HepG2 (cell line): Measurements from ENCODE around the gene ISG20L2. TPM values are rescaled to one million over a fixed set of nuclear protein-coding genes. Genes with fewer than 3 reads are reported as not detected.

Experiments
- ATF7 ChIP-seq, 2 experiments: fragments of 450-650 bp in 1 of 2; sonication (generic) in 1 of 2; formaldehyde crosslinking in 1 of 2; IDR thresholded peaks; 2 replicates each; pipeline versions ENCODE4 v1.4.0 to v1.6.1; 2016 to 2020; ENCODE audit warnings: antibody characterized with exemption in 1 of 2, mild to moderate bottlenecking in 1 of 2, missing genetic modification reagents in 1 of 2
- ATRX ChIP-seq: sonication (generic); formaldehyde crosslinking; IDR thresholded peaks from 2 replicates; pipeline ENCODE4 v1.4.0; 2020; ENCODE audit warnings: missing genetic modification reagents, borderline replicate concordance
- ETV5 ChIP-seq: IDR thresholded peaks from 2 replicates; pipeline ENCODE4 v1.6.1; 2018; ENCODE audit warnings: missing biosample characterization, missing genetic modification reagents, inconsistent platforms, borderline replicate concordance
- FOXC1 ChIP-seq: sonication (generic); formaldehyde crosslinking; IDR thresholded peaks from 2 replicates; pipeline ENCODE4 v1.8.0; 2022; ENCODE audit warnings: mild to moderate bottlenecking, missing genetic modification reagents, borderline replicate concordance
- HDAC1 ChIP-seq: sonication (generic); formaldehyde crosslinking; IDR thresholded peaks from 2 replicates; pipeline ENCODE4 v1.5.1; 2020; ENCODE audit warnings: mild to moderate bottlenecking, missing genetic modification reagents
- HMG20B ChIP-seq: conservative IDR thresholded peaks from 2 replicates; pipeline ENCODE4 v1.6.1; 2016; ENCODE audit warnings: missing genetic modification reagents, missing compliant biosample characterization
- HOMEZ ChIP-seq: IDR thresholded peaks from 2 replicates; pipeline ENCODE4 v1.6.1; 2016; ENCODE audit warnings: low read depth
- KAT8 ChIP-seq: IDR thresholded peaks from 2 replicates; pipeline ENCODE4 v1.6.1; 2016; ENCODE audit warnings: missing genetic modification reagents, missing compliant biosample characterization
- KLF6 ChIP-seq: IDR thresholded peaks from 2 replicates; pipeline ENCODE4 v1.8.0; 2016; ENCODE audit warnings: missing biosample characterization, missing genetic modification reagents
- POLR2G ChIP-seq: fragments of 200-400 bp; formaldehyde crosslinking; IDR thresholded peaks from 2 replicates; pipeline ENCODE4 v1.6.1; 2018; ENCODE audit warnings: mild to moderate bottlenecking, low read depth, low read length, moderate library complexity
- SIN3B ChIP-seq: fragments of 150-350 bp; IDR thresholded peaks from 2 replicates; pipeline ENCODE4 v1.6.1; 2014; ENCODE audit warnings: low read length
- TAF1 ChIP-seq: sonication (generic); formaldehyde crosslinking; IDR thresholded peaks from 2 replicates; pipeline ENCODE4 v1.4.0; 2020; ENCODE audit warnings: missing genetic modification reagents
- TBX3 ChIP-seq: fragments of 450-650 bp; IDR thresholded peaks from 2 replicates; pipeline ENCODE4 v1.6.1; 2017; ENCODE audit warnings: antibody characterized with exemption, mild to moderate bottlenecking, inconsistent platforms, borderline replicate concordance
- TCF7L2 ChIP-seq: IDR thresholded peaks from 2 replicates; pipeline ENCODE4 v1.6.1; 2011; ENCODE audit warnings: mild to moderate bottlenecking, low read depth, low read length, moderate library complexity
- UBTF ChIP-seq: sonication (generic); formaldehyde crosslinking; IDR thresholded peaks from 2 replicates; pipeline ENCODE4 v1.4.0; 2020; ENCODE audit warnings: mild to moderate bottlenecking, missing genetic modification reagents
- ZBTB8A ChIP-seq: sonication (generic); formaldehyde crosslinking; IDR thresholded peaks from 2 replicates; pipeline ENCODE4 v1.4.0; 2020; ENCODE audit warnings: mild to moderate bottlenecking, low read depth, missing genetic modification reagents, borderline replicate concordance
- ZFP37 ChIP-seq: sonication (generic); formaldehyde crosslinking; IDR thresholded peaks from 2 replicates; pipeline ENCODE4 v1.4.0; 2020; ENCODE audit warnings: missing genetic modification reagents, borderline replicate concordance
- ZMYM2 ChIP-seq: sonication (generic); formaldehyde crosslinking; IDR thresholded peaks from 2 replicates; pipeline ENCODE4 v1.8.0; 2022; ENCODE audit warnings: mild to moderate bottlenecking, missing genetic modification reagents
- ZNF329 ChIP-seq: sonication (generic); formaldehyde crosslinking; IDR thresholded peaks from 2 replicates; pipeline ENCODE4 v1.9.0; 2021; ENCODE audit warnings: low read depth, mild to moderate bottlenecking, missing genetic modification reagents
- ZNF556 ChIP-seq: sonication (generic); formaldehyde crosslinking; IDR thresholded peaks from 2 replicates; pipeline ENCODE4 v1.4.0; 2020; ENCODE audit warnings: mild to moderate bottlenecking, missing genetic modification reagents, borderline replicate concordance
- ZNF572 ChIP-seq: sonication (generic); formaldehyde crosslinking; IDR thresholded peaks from 2 replicates; pipeline ENCODE4 v1.5.1; 2020; ENCODE audit warnings: mild to moderate bottlenecking, missing genetic modification reagents
- ZNF672 ChIP-seq: sonication (generic); formaldehyde crosslinking; IDR thresholded peaks from 2 replicates; pipeline ENCODE4 v1.8.1; 2022; ENCODE audit warnings: missing genetic modification reagents
- ZNF891 ChIP-seq: sonication (generic); formaldehyde crosslinking; IDR thresholded peaks from 2 replicates; pipeline ENCODE4 v1.5.0; 2020; ENCODE audit warnings: mild to moderate bottlenecking, missing genetic modification reagents
- polyA plus RNA-seq, 8 experiments: library from polyadenylated mRNA; depleted of rRNA in 3 of 8; stranded (reverse) in 7 of 8; unstranded in 1 of 8; fragments of >200 nt; fragmentation: Illumina TruSeq in 4 of 8; extraction: Trizol in 4 of 8; gene quantifications; 2 replicates each; pipeline versions ENCODE4 v1.2.1 to v1.2.3, GENCODE V29; 2011 to 2016; ENCODE audit warnings: low read depth in 4 of 8, missing spikeins in 1 of 8, mixed read lengths in 1 of 8; ENCODE audit not compliant: insufficient read depth in 1 of 8
- total RNA-seq, 5 experiments: library from RNA; depleted of rRNA; stranded (reverse); fragments of >200 nt; fragmentation: Illumina TruSeq; extraction: Trizol; gene quantifications; 2 replicates each; pipeline ENCODE4 v1.2.3, GENCODE V29; 2016; ENCODE audit warnings: low read depth in 1 of 5
- TF ChIP-seq, protein P1 (sequence below): IDR thresholded peaks from 2 replicates; pipeline ENCODE4 v1.6.1; 2012; ENCODE audit warnings: inconsistent platforms

The ISG20L2 gene
- total and polyA plus RNA-seq, 2 of the 13 experiments (the other 11 are each of a cell fraction or from before 2014, with no cell fraction given): 19.8 to 21.3 TPM

GRCh38 chr1:156748670-156749418 lies 20.3 kb upstream of the ISG20L2 start (continued):
- peak; percentile 18; the same call in 1 of the 2 replicates for TF ChIP-seq UBTF
- no peak for TF ChIP-seq HMG20B (CRISPR knock-in tag)
- TF ChIP-seq ZMYM2 (CRISPR knock-in tag): 0 out of 2 replicates have a peak, but pooled peaks have one; percentile 30
- TF ChIP-seq FOXC1 (CRISPR knock-in tag): peak; percentile 70; the same call in 1 of the 2 replicates
- 0 out of 2 replicates have a peak, but pooled peaks have one; percentile 31 for TF ChIP-seq KLF6 (CRISPR knock-in tag)
- TF ChIP-seq HDAC1 (CRISPR knock-in tag): 0 out of 2 replicates have a peak, but pooled peaks have one; percentile 18
- no peak for TF ChIP-seq TCF7L2
- TF ChIP-seq ZBTB8A (CRISPR knock-in tag): no peak
- TF ChIP-seq HOMEZ (CRISPR knock-in tag): no peak
- peak; percentile 46; the same call in 1 of the 2 replicates for TF ChIP-seq TAF1
- TF ChIP-seq, protein P1, sequence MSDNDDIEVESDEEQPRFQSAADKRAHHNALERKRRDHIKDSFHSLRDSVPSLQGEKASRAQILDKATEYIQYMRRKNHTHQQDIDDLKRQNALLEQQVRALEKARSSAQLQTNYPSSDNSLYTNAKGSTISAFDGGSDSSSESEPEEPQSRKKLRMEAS: peak; percentile 3; the same call in 1 of the 2 replicates
- 0 out of 2 replicates have a peak, but pooled peaks have one; percentile 30 for TF ChIP-seq ZNF329 (CRISPR knock-in tag)
- peak; percentile 51; the same call in 1 of the 2 replicates for TF ChIP-seq POLR2G
- TF ChIP-seq ZNF891 (CRISPR knock-in tag): peak; percentile 68; the same call in 1 of the 2 replicates
- peak; percentile 60; the same call in 1 of the 2 replicates for TF ChIP-seq KAT8 (CRISPR knock-in tag)
- TF ChIP-seq ZNF672 (CRISPR knock-in tag): no peak
- TF ChIP-seq ATRX (CRISPR knock-in tag): no peak
- TF ChIP-seq SIN3B: no peak
- no peak for TF ChIP-seq ZNF556 (CRISPR knock-in tag)
- TF ChIP-seq ATF7 (IDR thresholded peaks at IDR 0.05): no peak
- TF ChIP-seq ATF7 (CRISPR knock-in tag; IDR thresholded peaks at IDR 0.05): no peak
- no peak for TF ChIP-seq ZFP37 (CRISPR knock-in tag)
- 0 out of 2 replicates have a peak, but pooled peaks have one; percentile 9 for TF ChIP-seq TBX3
- 0 out of 2 replicates have a peak, but pooled peaks have one; percentile 48 for TF ChIP-seq ZNF572 (CRISPR knock-in tag)
- TF ChIP-seq ETV5 (CRISPR knock-in tag): 0 out of 2 replicates have a peak, but pooled peaks have one; percentile 14
